ENCODE measurements around the gene ANTKMT. TPM values are rescaled to one million over a fixed set of nuclear protein-coding genes. Genes with fewer than 3 reads are reported as not detected.
A peak's percentile ranks its signal among the peaks of the same experiment; 100 is the strongest.

ANTKMT gene
- total RNA-seq, 1 donor from 2014 or later, result 35.0 TPM

DNA sequence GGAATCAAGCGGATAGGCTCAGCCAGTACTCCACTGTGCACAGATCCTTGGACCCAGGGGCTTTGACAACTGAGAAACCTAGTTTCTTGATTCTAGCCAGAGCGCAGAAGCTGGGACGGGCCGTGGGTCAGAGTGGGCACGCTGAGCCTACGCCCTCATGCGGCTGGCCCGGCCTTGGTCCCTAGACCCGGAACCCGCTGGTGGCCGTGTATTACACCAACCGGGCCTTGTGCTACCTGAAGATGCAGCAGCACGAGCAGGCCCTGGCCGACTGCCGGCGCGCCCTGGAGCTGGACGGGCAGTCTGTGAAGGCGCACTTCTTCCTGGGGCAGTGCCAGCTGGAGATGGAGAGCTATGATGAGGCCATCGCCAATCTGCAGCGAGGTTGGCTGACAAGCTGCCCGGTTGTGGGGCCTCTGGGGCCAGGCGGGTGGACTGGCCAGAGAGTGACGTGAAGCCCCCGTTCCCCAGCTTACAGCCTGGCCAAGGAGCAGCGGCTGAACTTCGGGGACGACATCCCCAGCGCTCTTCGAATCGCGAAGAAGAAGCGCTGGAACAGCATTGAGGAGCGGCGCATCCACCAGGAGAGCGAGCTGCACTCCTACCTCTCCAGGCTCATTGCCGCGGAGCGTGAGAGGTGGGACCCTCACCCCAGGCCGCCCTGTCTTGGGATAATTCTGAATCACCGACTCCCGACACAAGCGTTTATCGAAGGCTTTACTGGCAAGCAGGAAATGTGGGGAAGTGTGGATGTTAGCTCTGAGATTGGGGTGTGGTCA lies 39.8 kb upstream of the ANTKMT start:
- H3K27me3 ChIP-seq (ENCODE audit: control insufficient read depth, insufficient read depth, low read length), result no peaks in the 10 kb centered on the region
- TF ChIP-seq CTCF (IDR thresholded peaks at IDR 0.05; ENCODE audit: insufficient read depth, low read length, severe bottlenecking), result peak; percentile 36
- peak; percentile 7 for FAIRE-seq
- H3K4me3 ChIP-seq (ENCODE audit: low read depth, low read length), result peak overlapping the region; percentile 72
- H3K36me3 ChIP-seq (ENCODE audit: control insufficient read depth, insufficient read depth, low read length), result peaks cover 26% of the 10 kb centered on the region
- DNase-seq (ENCODE audit: low read depth), result peak; percentile 17

GRCh38 chr16:681746-682427 lies 39.1 kb upstream of the ANTKMT start:
- Histone ChIP-seq H3K4me3 (ENCODE audit: low read depth, low read length) (peak overlapping the region; percentile 72), H3K27me3 (ENCODE audit: control insufficient read depth, insufficient read depth, low read length) (no peaks in the 10 kb centered on the region), H3K36me3 (ENCODE audit: control insufficient read depth, insufficient read depth, low read length) (peaks cover 26% of the 10 kb centered on the region)
- TF ChIP-seq CTCF (IDR thresholded peaks at IDR 0.05; ENCODE audit: insufficient read depth, low read length, severe bottlenecking), result no peak
- DNase-seq (ENCODE audit: low read depth), result no peak
- no peak for FAIRE-seq

DNA sequence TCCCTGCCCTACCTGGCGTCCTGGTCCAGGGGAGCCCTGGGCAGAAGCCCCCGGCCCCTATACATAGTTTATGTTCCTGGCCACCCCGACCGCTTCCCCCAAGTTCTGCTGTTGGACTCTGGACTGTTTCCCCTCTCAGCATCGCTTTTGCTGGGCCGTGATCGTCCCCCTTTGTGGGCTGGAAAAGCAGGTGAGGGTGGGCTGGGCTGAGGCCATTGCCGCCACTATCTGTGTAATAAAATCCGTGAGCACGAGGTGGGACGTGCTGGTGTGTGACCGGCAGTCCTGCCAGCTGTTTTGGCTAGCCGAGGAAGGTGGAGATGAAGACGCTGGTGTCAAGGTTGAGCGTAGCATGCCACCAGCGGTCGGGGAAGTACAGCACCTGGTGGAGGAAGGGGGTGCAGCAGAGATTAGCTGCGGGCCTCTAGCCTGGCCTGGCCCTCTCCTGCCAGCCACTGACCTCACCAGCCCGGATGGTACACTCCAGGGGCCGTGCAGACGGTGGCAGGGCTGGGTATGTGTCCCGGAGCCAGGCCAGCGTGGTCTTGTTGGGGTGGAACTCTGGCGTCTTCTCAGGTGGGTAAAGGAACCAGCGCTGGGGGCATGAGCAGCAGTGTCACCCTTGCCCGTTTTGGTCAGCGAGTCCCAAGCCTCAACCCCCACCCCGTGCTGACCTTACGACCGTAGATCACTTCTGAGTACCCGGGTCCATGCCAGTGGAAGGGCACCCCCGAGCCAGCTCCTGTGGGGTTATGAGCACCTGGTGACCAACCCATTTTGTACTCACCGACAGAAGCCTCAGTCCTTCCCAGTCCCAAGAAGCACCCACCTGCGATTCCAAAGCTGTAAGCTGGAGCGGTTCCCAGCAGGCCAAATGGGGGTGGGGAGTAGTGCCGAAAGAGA lies 38.2 kb upstream of the ANTKMT start:
- no peak for TF ChIP-seq CTCF (IDR thresholded peaks at IDR 0.05; ENCODE audit: insufficient read depth, low read length, severe bottlenecking)
- DNase-seq (ENCODE audit: low read depth) (no peak), FAIRE-seq (no peak)
- Histone ChIP-seq H3K4me3 (ENCODE audit: low read depth, low read length) (peak overlapping the region; percentile 70), H3K36me3 (ENCODE audit: control insufficient read depth, insufficient read depth, low read length) (peaks cover 29% of the 10 kb centered on the region), H3K27me3 (ENCODE audit: control insufficient read depth, insufficient read depth, low read length) (no peaks in the 10 kb centered on the region)

DNA sequence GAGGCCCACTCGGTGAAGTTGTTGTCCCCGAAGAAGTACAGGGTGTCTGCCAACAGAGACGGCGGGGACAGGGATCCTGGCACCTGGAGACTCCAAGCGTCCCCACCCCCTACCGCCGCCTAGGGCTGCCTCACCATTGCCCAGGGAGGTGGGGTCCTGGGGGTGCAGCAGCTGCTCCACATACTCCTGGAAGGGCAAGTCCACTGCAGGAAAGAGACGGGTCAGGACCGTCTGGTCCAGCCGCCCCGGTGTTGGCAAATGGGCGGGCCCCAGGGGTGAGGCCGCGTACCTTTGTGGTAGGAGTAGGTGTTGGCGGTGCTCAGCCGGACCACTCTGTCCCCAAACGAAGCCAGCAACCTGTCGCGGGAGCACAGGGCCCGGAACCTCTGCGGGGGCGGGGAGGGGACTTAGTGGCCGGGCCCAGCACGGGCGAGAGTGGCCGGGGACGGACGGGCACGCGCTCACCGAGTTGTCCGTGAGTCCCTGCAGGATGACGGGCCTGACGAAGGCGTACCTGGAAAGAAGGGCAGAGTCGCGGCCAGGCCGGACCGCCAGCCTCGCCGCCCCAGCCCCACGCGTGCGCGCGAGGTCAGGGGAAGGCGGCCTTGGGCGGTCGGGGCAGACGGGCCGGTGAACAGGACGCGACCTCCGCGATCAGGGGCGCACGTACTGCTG lies 37.4 kb upstream of the ANTKMT start:
- peaks cover 28% of the 10 kb centered on the region for H3K36me3 ChIP-seq (ENCODE audit: control insufficient read depth, insufficient read depth, low read length)
- peak overlapping the region; percentile 70 for H3K4me3 ChIP-seq (ENCODE audit: low read depth, low read length)
- FAIRE-seq, result no peak
- TF ChIP-seq CTCF (IDR thresholded peaks at IDR 0.05; ENCODE audit: insufficient read depth, low read length, severe bottlenecking), result no peak
- DNase-seq (ENCODE audit: low read depth), result no peak
- H3K27me3 ChIP-seq (ENCODE audit: control insufficient read depth, insufficient read depth, low read length), result no peaks in the 10 kb centered on the region

DNA sequence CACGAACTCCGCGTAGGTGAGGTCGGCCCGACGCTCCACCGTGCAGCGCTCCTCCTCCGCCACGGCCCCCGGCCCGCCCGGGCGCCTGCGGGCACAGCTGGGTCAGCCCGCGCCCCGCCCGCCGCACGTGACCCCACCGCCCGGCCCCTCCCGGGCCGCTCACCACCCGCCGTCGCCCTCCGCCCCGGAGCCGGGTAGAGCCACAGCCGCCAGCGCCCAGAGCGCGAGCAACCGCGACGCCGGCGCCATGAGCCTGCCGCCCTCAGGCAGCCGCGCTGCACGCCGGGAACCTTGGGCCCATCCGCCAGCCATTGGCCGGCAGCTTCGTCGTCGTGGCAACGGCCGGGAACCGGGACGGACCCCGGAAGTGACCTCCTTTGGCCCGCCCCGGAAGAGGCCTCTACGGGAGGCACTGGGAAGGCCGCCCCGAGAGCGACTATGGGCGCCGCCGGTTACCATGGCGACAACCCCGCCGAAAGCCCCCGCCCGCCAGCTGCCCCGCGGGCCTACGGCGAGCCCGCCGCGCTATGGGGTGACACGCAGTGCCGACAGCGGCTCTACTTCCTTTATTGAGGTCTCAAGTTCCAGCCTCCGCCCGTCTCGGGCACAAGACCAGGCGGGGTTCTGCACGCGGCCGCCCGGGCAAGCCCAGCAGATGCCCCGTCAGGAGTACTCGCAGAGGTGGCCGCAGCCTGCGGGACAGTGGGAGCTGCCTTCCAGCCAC lies 36.7 kb upstream of the ANTKMT start, which contains the start of gene JMJD8:
Gene JMJD8 (minus strand): TSS at position 264 of the 724 bp plus-strand sequence. CDS start 15 bp downstream, at position 249.
- FAIRE-seq (no peak), DNase-seq (ENCODE audit: low read depth) (peak; percentile 87)
- no peak for TF ChIP-seq CTCF (IDR thresholded peaks at IDR 0.05; ENCODE audit: insufficient read depth, low read length, severe bottlenecking)
- Histone ChIP-seq H3K27me3 (ENCODE audit: control insufficient read depth, insufficient read depth, low read length) (no peaks in the 10 kb centered on the region), H3K36me3 (ENCODE audit: control insufficient read depth, insufficient read depth, low read length) (peaks cover 28% of the 10 kb centered on the region), H3K4me3 (ENCODE audit: low read depth, low read length) (peak within 1 kb of the TSS; percentile 70)
